Testis (tissue), 3 donors: ENCODE measurements around the gene RNF123. TPM values are rescaled to one million over a fixed set of nuclear protein-coding genes. Genes with fewer than 3 reads are reported as not detected.

ENCODE experiments used
- DNase-seq: peaks from one replicate; pipeline ENCODE4 v3.0.0-alpha.2; 2019
- H3K27ac ChIP-seq, 2 donors: fragments of 200-600 bp; sonication (generic); one replicate each; pipeline ENCODE4 v1.5.1; 2019
- H3K27me3 ChIP-seq: fragments of 200-600 bp; sonication (generic); one replicate; pipeline ENCODE4 v1.5.1; 2019
- H3K36me3 ChIP-seq: fragments of 200-600 bp; sonication (generic); one replicate; pipeline ENCODE4 v1.5.1; 2017; ENCODE audit warnings: low read depth; ENCODE audit errors: missing control alignments
- H3K4me1 ChIP-seq: fragments of 200-600 bp; sonication (generic); one replicate; pipeline ENCODE4 v1.5.1; 2019
- H3K4me3 ChIP-seq, 2 donors: fragments of 200-600 bp; sonication (generic); one replicate each; pipeline ENCODE4 v1.5.1; 2017 to 2019
- H3K9me3 ChIP-seq: fragments of 200-600 bp; sonication (generic); one replicate; pipeline ENCODE4 v1.5.1; 2017
- POLR2A ChIP-seq: fragments of 450-650 bp; IDR thresholded peaks from one replicate; pipeline ENCODE4 v1.6.1; 2017; ENCODE audit warnings: antibody characterized with exemption, mild to moderate bottlenecking, moderate library complexity
- WGBS, 2 donors: methylation state at CpG; one replicate each; pipeline ENCODE4 v1.1.5; 2018; 5-methylcytosine and 5-hydroxymethylcytosine counted together
- intact Hi-C: fragments of 100-400 bp; cut with DNase I; formaldehyde crosslinking; loops from one replicate; pipeline ENCODE4 v1.15.1; 2023; ENCODE audit warnings: low total_unique reads
- polyA plus RNA-seq: library from polyadenylated mRNA; stranded (reverse); fragments of 350-450 nt; fragmentation: Illumina TruSeq; extraction: RNeasy Lipid Tissue Mini Kit (QIAGEN cat#74804); gene quantifications from one replicate; pipeline ENCODE4 v1.2.3, GENCODE V29; 2014; ENCODE audit warnings: low read depth, low replicate concordance; ENCODE audit not compliant: insufficient read depth
- total RNA-seq, 2 donors: library from RNA; depleted of rRNA; stranded (reverse); fragments of >200 nt; gene quantifications; one replicate each; pipeline ENCODE4 v1.2.3, GENCODE V29; 2016
- TF ChIP-seq, protein P1 (sequence below), 3 experiments: fragments of 450-650 bp in 2 of 3; fragments of 200-600 bp in 1 of 3; sonication (generic) in 1 of 3; IDR thresholded peaks; one replicate each; pipeline ENCODE4 v1.5.1; 2016 to 2019; ENCODE audit warnings: antibody characterized with exemption in 3 of 3, mild to moderate bottlenecking in 2 of 3, moderate library complexity in 1 of 3

The RNF123 gene
- total and polyA plus RNA-seq, 3 donors from 2014 or later: 54.7 to 79.7 (median 72.4) TPM

DNA sequence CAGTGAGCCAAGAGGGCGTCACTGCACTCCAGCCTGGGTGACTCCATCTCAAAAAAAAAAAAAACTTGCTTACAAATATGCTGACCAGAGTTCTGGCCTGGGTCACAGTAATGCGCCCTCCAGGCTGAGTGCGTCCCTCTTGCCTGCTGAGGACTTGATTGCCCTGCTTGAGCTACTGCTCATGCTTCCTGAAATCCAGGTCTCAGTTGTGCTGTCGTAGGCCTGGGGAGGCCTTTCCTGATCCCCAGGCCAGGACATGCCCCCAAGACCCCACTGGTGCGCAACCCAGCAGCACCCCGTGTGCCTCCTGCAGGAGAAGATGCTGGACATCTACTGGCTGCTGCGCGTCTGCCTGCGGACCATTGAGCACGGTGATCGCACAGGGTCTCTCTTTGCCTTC, 22.8 kb downstream of the RNF123 start:
- Histone ChIP-seq H3K9me3 (no peaks in the 10 kb centered on the region), H3K27me3 (no peaks in the 10 kb centered on the region), H3K4me3 (no peak overlapping the region), H3K4me1 (no peaks in the 10 kb centered on the region), H3K27ac (no peak overlapping the region), H3K36me3 (no peaks in the 10 kb centered on the region)
- TF ChIP-seq, protein P1, sequence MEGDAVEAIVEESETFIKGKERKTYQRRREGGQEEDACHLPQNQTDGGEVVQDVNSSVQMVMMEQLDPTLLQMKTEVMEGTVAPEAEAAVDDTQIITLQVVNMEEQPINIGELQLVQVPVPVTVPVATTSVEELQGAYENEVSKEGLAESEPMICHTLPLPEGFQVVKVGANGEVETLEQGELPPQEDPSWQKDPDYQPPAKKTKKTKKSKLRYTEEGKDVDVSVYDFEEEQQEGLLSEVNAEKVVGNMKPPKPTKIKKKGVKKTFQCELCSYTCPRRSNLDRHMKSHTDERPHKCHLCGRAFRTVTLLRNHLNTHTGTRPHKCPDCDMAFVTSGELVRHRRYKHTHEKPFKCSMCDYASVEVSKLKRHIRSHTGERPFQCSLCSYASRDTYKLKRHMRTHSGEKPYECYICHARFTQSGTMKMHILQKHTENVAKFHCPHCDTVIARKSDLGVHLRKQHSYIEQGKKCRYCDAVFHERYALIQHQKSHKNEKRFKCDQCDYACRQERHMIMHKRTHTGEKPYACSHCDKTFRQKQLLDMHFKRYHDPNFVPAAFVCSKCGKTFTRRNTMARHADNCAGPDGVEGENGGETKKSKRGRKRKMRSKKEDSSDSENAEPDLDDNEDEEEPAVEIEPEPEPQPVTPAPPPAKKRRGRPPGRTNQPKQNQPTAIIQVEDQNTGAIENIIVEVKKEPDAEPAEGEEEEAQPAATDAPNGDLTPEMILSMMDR (IDR thresholded peaks at IDR 0.05): no peak
- no peak for TF ChIP-seq POLR2A
- WGBS, 2 donors: 88 to 95% methylated on average over 11 of the region's 11 CpGs
- DNase-seq: no peak
- intact Hi-C loops: no loop called here

DNA sequence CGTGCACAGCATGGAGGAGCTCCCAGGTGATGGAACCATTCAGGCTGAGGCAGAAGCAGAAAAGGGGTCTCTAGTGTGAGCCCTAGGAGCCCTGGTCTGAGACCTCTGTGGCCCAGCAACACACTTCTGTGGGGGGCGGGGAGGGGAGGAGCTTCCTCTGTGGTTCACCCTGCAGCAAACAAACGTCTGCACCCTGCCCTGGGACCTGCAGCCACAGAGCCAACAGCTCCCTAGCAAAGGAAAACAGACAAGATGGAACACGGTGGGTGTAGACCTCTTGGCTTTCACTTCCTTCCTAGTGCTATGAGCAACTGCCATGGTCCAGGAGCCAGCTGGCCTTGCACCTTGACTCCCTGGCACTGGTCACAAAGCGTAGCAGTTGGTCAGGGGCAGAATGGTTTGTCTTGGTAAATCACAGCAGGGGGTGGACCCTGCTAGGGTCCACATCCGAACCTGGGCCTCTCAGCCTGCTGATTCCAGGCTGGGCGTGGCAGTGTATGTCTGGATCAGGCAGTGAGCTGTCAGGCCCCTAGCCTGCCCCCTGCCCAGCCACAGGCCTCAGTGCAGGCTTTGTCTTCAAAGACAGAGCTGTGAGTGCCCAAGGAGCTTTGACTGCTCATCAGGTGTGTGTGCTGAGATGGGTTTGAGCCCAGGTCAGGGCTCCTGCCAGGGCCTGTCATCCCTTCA, 23.4 kb downstream of the RNF123 start:
- WGBS, 2 donors: 74 to 79% methylated on average over 7 of the region's 7 CpGs
- H3K27ac ChIP-seq: no peak overlapping the region
- intact Hi-C loops: no loop called here
- H3K27me3 ChIP-seq: no peaks in the 10 kb centered on the region
- H3K4me3 ChIP-seq: no peak overlapping the region
- no peak for DNase-seq
- no peak for TF ChIP-seq POLR2A
- H3K36me3 ChIP-seq: no peaks in the 10 kb centered on the region
- H3K9me3 ChIP-seq: no peaks in the 10 kb centered on the region
- no peaks in the 10 kb centered on the region for H3K4me1 ChIP-seq

DNA sequence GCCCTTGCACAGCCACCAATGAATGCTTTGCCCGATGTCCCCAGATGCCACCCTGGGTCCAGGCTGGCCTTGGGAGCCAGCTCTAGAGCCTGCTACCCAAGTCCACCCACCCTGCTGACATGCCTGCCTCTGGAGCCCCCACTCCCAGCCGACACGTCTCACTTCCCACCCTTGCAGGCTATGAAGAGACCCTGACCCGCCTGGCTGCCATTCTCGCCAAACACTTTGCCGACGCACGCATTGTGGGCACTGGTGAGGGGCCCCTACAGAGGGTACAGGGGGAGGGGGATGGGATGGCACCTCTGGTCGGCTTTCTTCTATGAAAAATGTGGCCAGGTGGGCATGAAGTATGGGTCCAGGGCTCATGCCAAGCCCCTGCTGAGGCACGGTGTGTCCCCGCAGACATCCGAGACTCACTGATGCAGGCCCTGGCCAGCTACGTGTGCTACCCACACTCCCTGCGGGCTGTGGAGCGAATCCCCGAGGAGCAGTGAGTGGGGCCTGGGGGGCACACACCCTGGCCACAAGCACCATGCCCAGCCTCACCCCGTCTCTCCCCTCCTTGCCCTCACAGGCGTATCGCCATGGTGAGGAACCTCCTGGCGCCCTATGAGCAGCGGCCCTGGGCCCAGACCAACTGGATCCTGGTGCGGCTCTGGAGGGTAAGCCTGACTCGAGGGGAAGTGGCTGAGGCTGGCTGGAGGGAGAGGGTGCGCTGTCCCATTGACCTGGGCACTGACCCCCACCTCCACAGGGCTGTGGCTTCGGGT, 24.2 kb downstream of the RNF123 start:
- H3K4me1 ChIP-seq: peaks cover under 1% of the 10 kb centered on the region
- H3K9me3 ChIP-seq: no peaks in the 10 kb centered on the region
- no peak for DNase-seq
- H3K27ac ChIP-seq: no peak overlapping the region
- 92 to 95% methylated on average over 7 to 25 of the region's 25 CpGs for WGBS, 2 donors
- TF ChIP-seq, protein P1 (IDR thresholded peaks at IDR 0.05): no peak
- no peak for TF ChIP-seq POLR2A
- no peak overlapping the region for H3K4me3 ChIP-seq
- H3K36me3 ChIP-seq: no peaks in the 10 kb centered on the region
- intact Hi-C loops: no loop called here
- no peaks in the 10 kb centered on the region for H3K27me3 ChIP-seq

DNA sequence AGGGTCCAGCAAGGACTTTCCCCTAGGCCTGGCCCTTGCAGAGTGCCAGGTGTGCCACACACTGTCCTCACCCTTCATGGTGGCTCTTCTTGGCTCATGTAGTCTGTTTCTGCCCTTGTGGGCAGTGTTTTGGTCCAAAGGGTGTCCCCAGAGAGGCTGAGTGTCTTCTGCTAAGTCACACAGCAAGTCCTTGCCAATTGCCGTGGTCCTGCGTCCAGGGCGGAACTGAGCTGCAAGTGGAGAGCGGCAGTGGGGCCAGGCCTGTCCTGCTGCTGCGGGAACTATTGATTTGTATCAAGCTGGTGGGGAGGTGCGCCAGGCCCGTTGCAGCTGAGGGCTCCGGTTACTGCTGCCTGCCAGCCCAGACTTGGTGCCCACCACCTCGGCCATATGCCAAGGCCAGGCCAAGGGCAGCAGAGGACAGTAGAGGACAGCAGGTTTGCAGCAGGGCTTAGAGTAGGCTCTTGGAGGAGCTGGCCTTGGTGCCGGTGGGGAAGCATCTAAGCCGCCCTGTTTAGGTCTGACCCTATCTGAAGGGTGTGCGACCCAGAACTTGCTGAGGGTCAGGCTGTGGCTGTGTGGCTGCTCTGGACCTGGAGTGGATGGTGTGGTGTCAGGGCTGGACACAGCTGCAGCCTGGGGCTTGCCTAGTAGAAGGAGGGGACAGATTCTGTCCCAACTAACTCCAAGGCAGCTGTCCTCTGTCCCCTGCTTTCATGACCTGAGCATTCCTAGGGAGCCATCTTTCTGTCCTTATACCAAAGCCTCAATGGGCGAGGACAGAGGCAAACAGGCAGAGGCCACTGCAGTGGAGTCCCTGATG, 25.6 kb downstream of the RNF123 start:
- no peaks in the 10 kb centered on the region for H3K9me3 ChIP-seq
- H3K4me3 ChIP-seq: no peak overlapping the region
- H3K27ac ChIP-seq: no peak overlapping the region
- TF ChIP-seq, protein P1 (IDR thresholded peaks at IDR 0.05): no peak
- TF ChIP-seq POLR2A: no peak
- H3K36me3 ChIP-seq: no peaks in the 10 kb centered on the region
- peaks cover 8% of the 10 kb centered on the region for H3K4me1 ChIP-seq
- 89 to 94% methylated on average over 9 to 13 of the region's 13 CpGs for WGBS, 2 donors
- no peak for DNase-seq
- H3K27me3 ChIP-seq: no peaks in the 10 kb centered on the region
- intact Hi-C loops: no loop called here

DNA sequence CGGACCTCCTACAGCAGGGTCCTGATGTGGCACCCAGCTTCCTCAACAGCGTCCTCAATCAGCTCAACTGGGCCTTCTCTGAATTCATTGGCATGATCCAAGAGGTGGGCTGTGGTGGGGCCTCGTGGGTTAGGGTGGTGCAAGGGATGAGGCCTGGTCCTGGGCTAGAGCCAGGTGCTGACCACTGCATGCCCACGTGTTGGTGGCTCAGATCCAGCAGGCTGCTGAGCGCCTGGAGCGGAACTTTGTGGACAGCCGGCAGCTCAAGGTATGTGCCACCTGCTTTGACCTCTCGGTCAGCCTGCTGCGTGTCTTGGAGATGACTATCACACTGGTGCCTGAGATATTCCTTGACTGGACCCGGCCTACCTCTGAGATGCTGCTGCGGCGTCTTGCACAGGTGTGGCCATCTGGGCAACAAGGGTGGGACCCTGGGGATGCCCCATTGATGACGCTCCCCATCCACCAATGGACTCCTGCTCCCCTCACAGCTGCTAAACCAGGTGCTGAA, 26.3 kb downstream of the RNF123 start:
- H3K4me3 ChIP-seq: no peak overlapping the region
- 87 to 89% methylated on average over 7 to 13 of the region's 13 CpGs for WGBS, 2 donors
- no peaks in the 10 kb centered on the region for H3K36me3 ChIP-seq
- intact Hi-C loops: no loop called here
- DNase-seq: no peak
- peaks cover 8% of the 10 kb centered on the region for H3K4me1 ChIP-seq
- H3K27me3 ChIP-seq: no peaks in the 10 kb centered on the region
- TF ChIP-seq, protein P1 (IDR thresholded peaks at IDR 0.05): no peak
- no peak for TF ChIP-seq POLR2A
- H3K9me3 ChIP-seq: no peaks in the 10 kb centered on the region
- H3K27ac ChIP-seq: no peak overlapping the region
